T47D (cell line): ENCODE results near the gene CYP1A2.
"Not testable (repeated sequence)": the region's sequence is repeated elsewhere in the genome, so short reads cannot be mapped to it uniquely, and the experiment has no call there.

Experiments
- DNase-seq, 2 experiments: peaks; one replicate each; pipeline versions ENCODE4 v3.0.0 to v3.0.0-alpha.2; 2011 to 2012; ENCODE audit warnings: low read depth in 1 of 2, low spot score in 1 of 2
- JUND ChIP-seq: IDR thresholded peaks from 2 replicates; pipeline ENCODE4 v1.6.1; 2012; ENCODE audit warnings: low read depth
- in situ Hi-C: cut with HindIII; loops from 2 replicates; pipeline ENCODE4 v1.10.0; 2016; ENCODE audit warnings: low sequenced_read_pairs, low pct_unique_long_range_greater_than_20kb

CYP1A2 gene

DNA sequence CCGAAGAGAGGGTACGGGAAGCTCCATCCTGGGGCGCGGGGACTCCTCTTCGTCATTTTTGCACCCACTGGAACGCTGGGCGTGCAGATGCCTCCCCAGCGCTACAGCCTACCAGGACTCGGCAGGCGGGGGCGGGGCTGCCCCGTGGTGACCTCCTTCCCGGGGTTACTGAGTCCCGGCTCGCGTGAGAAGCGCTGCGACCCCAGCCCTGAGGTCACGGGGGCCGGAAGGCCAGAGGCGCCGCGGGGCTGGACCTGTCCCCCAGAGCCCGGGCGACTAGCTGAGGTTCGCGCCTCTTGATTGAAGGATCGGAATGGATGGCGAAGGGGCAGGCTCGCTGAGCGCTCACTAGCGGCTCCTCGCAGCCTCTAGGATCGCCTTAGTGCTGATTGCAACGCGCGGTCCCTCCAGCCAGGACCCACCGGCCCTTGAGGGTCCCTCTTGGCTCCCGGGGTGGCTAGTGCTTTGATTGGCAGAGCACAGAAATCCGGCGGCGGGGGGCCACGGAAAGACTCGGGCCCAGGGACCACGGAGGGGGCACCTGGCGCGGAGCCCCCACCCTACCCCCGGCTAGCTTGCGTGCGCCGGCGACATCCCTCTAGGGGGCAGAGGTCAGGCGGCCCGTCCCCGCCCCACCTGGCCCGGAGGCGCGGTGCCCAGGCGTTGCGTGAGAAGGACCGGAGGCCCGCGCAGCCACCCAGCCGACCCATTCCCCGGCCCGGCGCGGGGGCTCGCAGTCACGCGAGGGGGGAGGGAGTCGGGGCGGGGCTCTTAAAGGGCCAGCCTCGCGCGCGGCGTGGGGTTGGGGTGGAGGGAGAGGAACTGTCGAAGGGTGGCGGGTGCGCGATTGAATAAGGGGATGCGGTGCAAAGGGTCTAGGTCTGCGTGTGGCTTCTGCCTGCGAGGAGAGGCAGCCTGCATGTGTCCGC lies 22.5 kb upstream of the CYP1A2 start:
- TF ChIP-seq JUND = no peak
- in situ Hi-C loops = no loop called here
- DNase-seq = peak; percentile 28 to 51

DNA sequence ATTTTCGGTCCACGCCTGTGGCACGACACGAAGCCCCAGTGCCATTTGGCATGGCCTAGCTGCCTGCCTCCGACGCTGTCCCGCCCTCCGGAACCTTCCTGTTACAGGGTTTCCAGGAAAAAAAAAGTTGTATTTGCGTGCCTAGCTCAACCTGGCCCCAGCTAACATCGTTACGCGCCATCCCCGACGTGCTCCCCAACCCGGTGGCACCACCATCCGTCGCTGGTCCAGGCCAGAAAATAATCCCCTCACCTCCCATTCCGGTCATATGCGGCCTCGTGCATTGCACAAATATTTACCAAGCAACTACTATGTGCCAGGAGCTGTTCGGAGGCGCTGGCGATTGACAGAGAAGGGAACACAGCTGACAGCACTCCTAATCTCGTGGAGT lies 21.9 kb upstream of the CYP1A2 start:
- in situ Hi-C loops = no loop called here
- DNase-seq = no peak
- no peak for TF ChIP-seq JUND

DNA sequence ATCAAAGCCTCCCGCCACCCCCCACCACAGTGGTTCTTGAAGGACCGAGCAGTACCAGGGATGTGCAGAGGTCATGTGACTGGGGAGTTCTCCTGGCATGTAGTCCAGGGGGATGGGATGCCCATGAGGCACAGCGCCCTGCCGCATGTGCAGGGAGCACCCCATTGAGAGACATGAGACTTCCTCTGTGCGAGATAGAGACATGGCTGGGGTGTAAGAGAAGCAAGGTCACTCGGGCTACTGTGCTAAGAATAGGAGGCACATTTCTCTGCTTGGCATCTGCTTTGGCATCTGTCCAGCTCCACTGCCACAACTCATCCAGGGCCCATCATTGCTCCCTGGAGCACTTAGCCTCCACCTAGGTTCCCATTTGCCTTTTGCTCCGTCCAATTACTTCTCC lies 20.9 kb upstream of the CYP1A2 start:
- no peak for TF ChIP-seq JUND
- in situ Hi-C loops = no loop called here
- DNase-seq = peak in 1 of 2 experiments; percentile 7

DNA sequence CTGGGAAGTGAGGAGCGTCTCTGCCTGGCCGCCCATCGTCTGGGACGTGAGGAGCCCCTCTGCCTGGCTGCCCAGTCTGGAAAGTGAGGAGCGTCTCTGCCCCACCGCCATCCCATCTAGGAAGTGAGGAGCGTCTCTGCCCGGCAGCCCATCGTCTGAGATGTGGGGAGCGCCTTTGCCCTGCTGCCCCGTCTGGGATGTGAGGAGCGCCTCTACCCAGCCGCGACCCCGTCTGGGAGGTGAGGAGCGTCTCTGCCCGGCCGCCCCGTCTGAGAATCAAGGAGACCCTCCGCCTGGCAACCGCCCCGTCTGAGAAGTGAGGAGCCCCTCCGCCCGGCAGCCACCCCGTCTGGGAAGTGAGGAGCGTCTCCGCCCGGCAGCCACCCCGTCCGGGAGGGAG lies 19.9 kb upstream of the CYP1A2 start:
- in situ Hi-C loops, DNase-seq: not testable (repeated sequence)

DNA sequence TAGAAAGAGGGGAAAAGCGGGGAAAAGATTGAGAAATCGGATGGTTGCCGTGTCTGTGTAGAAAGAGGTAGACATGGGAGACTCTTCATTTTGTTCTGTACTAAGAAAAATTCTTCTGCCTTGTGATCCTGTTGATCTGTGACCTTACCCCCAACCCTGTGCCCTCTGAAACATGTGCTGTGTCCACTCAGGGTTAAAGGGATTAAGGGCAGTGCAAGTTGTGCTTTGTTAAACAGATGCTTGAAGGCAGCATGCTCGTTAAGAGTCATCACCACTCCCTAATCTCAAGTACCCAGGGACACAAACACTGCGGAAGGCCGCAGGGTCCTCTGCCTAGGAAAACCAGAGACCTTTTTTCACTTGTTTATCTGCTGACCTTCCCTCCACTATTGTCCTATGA lies 19.3 kb upstream of the CYP1A2 start:
- in situ Hi-C loops, DNase-seq: not testable (repeated sequence)

DNA sequence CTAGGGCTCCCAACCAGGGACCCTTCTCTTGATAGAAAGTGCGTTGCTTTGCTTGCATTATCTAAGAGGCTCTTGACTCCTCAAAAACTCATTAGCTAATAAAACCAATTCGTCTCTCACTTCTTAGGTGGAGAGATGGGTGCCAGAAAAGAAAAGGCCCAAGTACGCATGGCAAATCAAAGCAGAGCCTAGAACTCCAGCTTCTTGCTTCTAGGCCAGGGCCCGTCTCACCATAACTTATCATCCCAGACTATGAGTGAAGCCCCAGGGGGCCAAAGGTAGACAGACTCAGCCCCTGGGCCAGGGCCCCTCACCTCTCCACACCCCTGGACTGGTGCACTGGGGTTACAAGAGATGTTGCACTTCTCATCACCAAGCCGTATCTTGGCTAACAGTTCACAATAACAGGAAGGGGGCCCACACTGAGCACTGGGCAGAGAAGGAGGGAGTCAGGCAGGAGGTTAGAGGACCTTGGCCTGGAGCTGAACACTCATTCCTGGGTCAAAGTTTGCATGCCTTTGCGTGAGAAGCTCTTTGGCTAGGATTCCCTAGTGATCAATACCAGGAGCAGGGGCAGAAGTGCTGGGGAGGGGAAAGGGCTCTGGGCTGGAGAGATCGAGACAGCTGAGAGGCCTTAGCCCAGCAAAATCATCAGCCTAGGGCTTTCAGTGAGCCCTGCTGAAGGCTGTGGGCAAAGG lies 17.9 kb upstream of the CYP1A2 start:
- DNase-seq = no peak
- TF ChIP-seq JUND = no peak
- in situ Hi-C loops = no loop called here

DNA sequence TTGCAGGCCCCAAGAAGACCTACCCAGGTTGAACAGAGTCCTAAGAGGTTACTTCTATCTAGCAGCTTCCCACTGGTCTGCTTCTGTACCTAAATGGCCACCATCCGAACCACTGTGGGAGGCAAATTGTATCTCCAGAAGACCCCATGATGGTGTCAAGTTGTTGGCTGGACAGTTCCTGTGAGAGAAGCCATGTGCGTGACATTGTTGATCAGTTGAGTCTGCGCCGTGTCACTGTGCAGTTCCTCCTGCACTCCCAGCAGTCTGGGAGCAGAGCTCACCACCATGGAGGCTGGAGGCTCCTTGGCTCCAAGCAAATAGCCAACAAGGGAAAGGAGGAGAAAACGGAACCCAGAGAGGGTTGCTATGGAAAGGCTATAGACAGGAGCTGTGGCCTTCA lies 15.8 kb upstream of the CYP1A2 start:
- DNase-seq = no peak
- in situ Hi-C loops = no loop called here
- TF ChIP-seq JUND = no peak

DNA sequence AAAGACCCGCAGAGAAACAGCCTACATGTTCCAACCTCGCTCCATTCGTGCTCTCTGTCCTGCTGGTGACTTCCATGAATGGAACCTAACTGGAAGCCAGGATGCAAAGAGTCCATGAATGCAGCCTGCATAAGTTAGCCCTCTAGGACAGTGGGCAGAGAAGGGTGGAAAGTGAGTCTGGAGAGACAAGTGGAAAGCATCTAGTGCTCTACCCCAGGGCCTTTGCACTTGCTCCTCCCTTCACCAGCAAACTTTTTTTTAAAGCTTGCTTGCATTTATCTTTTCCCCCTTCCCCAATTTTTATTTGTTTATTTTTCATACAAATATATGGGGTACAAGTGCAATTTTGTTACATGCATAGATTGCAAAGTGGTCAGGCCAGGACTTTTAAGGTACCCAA lies 15.4 kb upstream of the CYP1A2 start:
- TF ChIP-seq JUND = no peak
- DNase-seq = no peak
- in situ Hi-C loops = no loop called here

DNA sequence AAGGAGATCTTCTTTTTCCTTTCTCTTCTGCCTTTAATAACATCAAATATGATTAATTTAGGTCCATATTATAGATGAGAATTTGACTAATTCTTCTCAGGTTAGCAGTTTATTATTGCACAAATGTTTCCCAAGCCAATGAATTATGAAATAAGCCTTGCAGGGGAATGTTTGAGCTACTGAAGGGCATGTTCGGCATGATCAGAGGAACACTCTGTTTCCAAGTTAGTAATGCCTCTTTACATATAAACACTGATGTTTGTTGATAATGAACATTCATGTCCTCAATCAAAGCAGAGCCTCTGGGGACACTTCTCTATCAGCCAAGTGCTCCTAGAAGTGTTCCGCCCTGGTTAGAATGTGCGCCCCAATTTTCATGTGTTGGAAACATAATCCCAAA lies 13.3 kb upstream of the CYP1A2 start:
- in situ Hi-C loops = no loop called here
- TF ChIP-seq JUND = no peak
- no peak for DNase-seq

DNA sequence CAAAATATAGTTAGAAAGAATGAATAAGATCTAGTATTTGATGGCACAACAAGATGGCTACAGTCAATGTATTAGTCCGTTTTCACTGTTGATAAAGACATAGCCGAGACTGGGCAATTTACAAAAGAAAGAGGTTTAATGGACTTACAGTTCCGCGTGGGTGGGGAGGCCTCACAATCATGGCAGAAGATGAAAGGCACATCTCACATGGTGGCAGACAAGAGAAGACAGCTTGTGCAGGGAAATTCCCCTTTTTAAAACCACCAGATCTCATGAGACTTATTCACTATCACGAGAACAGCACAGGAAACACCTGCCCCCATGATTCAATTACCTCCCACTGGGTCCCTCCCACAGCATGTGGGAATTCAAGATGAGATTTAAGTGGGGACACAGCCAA lies 10.4 kb upstream of the CYP1A2 start:
- DNase-seq, in situ Hi-C loops: not testable (repeated sequence)

DNA sequence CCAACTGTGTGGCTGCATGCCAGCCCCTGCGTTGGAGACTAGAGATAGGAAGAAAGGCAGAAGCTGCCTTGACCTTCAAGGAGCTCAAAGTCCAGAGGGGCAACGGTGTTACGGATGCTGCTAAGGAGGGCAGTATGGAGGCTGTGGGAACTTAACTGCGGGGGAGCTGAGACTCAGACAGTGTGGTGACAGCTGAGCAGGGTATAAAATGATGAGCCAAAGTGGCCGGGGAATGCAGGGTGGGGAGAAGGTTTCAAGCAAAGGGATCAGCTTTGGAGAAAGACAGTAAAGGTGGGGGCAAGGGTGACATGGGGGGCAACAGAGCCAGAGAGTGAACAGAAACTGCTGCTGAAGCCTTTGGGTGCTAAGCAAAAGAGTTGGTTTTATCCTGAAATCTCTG lies 6.2 kb upstream of the CYP1A2 start:
- in situ Hi-C loops = no loop called here
- no peak for DNase-seq
- no peak for TF ChIP-seq JUND

DNA sequence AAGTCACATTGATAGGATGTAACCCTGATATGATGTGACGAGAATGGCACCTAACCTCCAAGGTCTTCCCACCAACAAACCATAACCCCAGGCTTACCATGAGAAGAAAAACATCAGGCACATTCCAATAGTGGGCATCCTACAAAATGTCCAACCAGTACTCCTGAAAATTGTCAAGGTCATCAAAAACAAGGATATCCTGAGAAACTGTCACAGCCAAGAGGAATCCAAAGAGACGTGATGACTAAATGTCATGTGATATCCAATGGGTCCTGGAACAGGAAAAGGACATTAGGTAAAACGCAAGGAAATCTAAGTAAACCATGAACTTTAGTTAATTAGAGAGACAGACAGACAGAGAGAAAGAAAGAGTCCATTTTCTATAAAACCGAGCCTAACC lies 2.3 kb upstream of the CYP1A2 start:
- in situ Hi-C loops = no loop called here
- no peak for TF ChIP-seq JUND
- DNase-seq = no peak

DNA sequence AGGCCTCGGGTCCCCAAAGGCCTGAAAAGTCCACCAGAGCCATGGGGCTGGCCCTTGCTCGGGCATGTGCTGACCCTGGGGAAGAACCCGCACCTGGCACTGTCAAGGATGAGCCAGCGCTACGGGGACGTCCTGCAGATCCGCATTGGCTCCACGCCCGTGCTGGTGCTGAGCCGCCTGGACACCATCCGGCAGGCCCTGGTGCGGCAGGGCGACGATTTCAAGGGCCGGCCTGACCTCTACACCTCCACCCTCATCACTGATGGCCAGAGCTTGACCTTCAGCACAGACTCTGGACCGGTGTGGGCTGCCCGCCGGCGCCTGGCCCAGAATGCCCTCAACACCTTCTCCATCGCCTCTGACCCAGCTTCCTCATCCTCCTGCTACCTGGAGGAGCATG lies 1.2 kb downstream of the CYP1A2 start:
- in situ Hi-C loops = no loop called here
- TF ChIP-seq JUND = no peak
- no peak for DNase-seq

DNA sequence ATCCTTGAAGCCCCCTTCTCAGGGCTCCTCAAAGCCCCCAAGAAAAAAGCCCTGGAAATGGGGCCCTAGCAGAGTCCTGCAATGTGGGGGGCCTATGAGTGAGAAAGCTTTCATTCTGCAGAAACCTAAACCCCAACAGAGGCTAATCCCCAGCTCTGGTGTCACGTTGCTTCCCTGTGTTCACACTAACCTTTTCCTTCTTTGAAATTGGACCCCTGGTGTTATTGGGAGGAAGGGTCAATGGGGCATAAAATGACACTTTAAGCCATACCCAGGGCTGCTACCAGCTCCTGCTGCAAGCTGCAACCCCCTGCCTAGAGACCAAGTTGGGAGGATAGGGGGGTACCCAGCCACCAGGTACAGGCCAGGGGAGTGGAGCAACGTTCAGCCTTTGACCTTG lies 2.1 kb downstream of the CYP1A2 start:
- no peak for TF ChIP-seq JUND
- no peak for DNase-seq
- in situ Hi-C loops = no loop called here
